ENCODE measurements around the gene TM7SF3. TPM values are rescaled to one million over a fixed set of nuclear protein-coding genes. Genes with fewer than 3 reads are reported as not detected.

Gene TM7SF3
- total RNA-seq, 4 donors from 2014 or later, result 38.6 to 123 (median 47.5) TPM

DNA sequence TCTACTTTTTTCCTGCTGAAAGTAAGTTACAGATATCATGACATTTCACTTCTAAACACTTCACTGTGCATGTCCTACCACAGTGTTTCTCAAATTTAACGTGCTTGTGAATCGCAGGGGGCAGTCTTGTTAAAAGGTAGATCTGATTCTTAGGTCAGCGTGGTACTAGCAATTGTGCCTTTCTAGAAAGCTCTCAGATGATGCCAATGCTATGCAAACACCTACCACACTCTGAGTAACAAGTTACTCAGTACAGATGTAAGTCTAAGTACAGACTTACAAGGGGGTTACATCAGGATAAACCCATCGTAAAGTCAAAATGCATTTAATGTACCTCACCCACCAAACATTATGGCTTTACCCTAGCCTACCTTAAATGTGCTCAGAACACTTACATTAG, 22.4 kb downstream of the TM7SF3 start:
- no peak overlapping the region for H3K4me3 ChIP-seq
- TF ChIP-seq POLR2AphosphoS5 (IDR thresholded peaks at IDR 0.05), result no peak
- no peak for TF ChIP-seq EP300 (IDR thresholded peaks at IDR 0.05; ENCODE audit: low read depth)
- no peak for TF ChIP-seq CTCF (IDR thresholded peaks at IDR 0.05)
- no peak for TF ChIP-seq POLR2A (IDR thresholded peaks at IDR 0.05)
- in situ Hi-C loops (cut with MboI; ENCODE audit: low pct_ligation_motif_present in 1 of 4, low pct_unique_long_range_greater_than_20kb in 1 of 4, low sequenced_read_pairs in 3 of 4), result no loop called here
- no peak overlapping the region for H3K27ac ChIP-seq
- peaks cover 0 to 23% (median 9%) of the 10 kb centered on the region in 4 donors for H3K36me3 ChIP-seq
- H3K4me1 ChIP-seq, result no peaks in the 10 kb centered on the region
- no peaks in the 10 kb centered on the region for H3K9me3 ChIP-seq
- 96 to 100% methylated on average over 4 of the region's 4 CpGs for WGBS, 2 donors (ENCODE audit: low coverage in 1 of 2)
- intact Hi-C loops (cut with DNase I; ENCODE audit: low total_unique reads), result no loop called here
- DNase-seq, result no peak
- no peaks in the 10 kb centered on the region for H3K27me3 ChIP-seq

- H3K36me3 ChIP-seq, result peaks cover 0 to 11% (median 4%) of the 10 kb centered on the region in 4 donors
- 73 to 84% methylated on average over 4 of the region's 4 CpGs for WGBS, 2 donors (ENCODE audit: low coverage in 1 of 2)
- intact Hi-C loops (cut with DNase I; ENCODE audit: low total_unique reads), result no loop called here
Measured at GRCh38 chr12:26989873-26990272, 24.3 kb downstream of the TM7SF3 start.

DNA sequence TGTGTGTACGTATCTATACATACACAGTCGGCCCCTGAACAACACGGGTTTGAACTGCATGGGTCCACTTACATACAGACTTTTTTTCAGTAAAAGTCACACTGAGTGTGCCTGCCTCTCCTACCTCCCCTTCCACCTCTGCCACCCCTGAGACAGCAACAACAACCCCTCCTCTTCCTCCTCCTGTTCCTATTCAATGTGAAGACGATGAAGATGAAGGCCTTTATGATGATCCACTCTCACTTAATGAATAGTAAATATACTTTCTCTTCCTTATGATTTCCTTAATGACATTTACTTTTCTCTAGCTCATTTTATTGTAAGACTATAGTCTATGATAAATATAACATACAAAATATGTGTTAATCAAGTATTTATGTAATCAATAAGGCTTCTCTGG, 25.5 kb downstream of the TM7SF3 start:
- H3K4me1 ChIP-seq, result no peaks in the 10 kb centered on the region
- H3K9me3 ChIP-seq, result no peaks in the 10 kb centered on the region
- in situ Hi-C loops (cut with MboI; ENCODE audit: low pct_ligation_motif_present in 1 of 4, low pct_unique_long_range_greater_than_20kb in 1 of 4, low sequenced_read_pairs in 3 of 4), result no loop called here
- 84 to 88% methylated on average over 2 to 4 of the region's 4 CpGs for WGBS, 2 donors (ENCODE audit: low coverage in 1 of 2)
- intact Hi-C loops (cut with DNase I; ENCODE audit: low total_unique reads), result no loop called here
- no peaks in the 10 kb centered on the region for H3K27me3 ChIP-seq
- H3K36me3 ChIP-seq, result peaks cover 0 to 6% (median 2%) of the 10 kb centered on the region in 4 donors
- no peak for DNase-seq
- H3K27ac ChIP-seq, result no peak overlapping the region
- H3K4me3 ChIP-seq, result no peak overlapping the region
- TF ChIP-seq POLR2AphosphoS5 (IDR thresholded peaks at IDR 0.05), result no peak
- no peak for TF ChIP-seq EP300 (IDR thresholded peaks at IDR 0.05; ENCODE audit: low read depth)
- no peak for TF ChIP-seq POLR2A (IDR thresholded peaks at IDR 0.05)
- TF ChIP-seq CTCF (IDR thresholded peaks at IDR 0.05), result no peak

More at GRCh38 chr12:26989873-26990272, 24.3 kb downstream of the TM7SF3 start:
- TF ChIP-seq POLR2A (IDR thresholded peaks at IDR 0.05) (no peak), EP300 (IDR thresholded peaks at IDR 0.05; ENCODE audit: low read depth) (no peak), POLR2AphosphoS5 (IDR thresholded peaks at IDR 0.05) (no peak), CTCF (IDR thresholded peaks at IDR 0.05) (no peak)
- H3K4me1 ChIP-seq, result no peaks in the 10 kb centered on the region
- H3K9me3 ChIP-seq, result no peaks in the 10 kb centered on the region
- H3K4me3 ChIP-seq, result no peak overlapping the region
- DNase-seq, result no peak
- in situ Hi-C loops (cut with MboI; ENCODE audit: low pct_ligation_motif_present in 1 of 4, low pct_unique_long_range_greater_than_20kb in 1 of 4, low sequenced_read_pairs in 3 of 4), result no loop called here
- H3K27ac ChIP-seq, result no peak overlapping the region
- no peaks in the 10 kb centered on the region for H3K27me3 ChIP-seq

DNA sequence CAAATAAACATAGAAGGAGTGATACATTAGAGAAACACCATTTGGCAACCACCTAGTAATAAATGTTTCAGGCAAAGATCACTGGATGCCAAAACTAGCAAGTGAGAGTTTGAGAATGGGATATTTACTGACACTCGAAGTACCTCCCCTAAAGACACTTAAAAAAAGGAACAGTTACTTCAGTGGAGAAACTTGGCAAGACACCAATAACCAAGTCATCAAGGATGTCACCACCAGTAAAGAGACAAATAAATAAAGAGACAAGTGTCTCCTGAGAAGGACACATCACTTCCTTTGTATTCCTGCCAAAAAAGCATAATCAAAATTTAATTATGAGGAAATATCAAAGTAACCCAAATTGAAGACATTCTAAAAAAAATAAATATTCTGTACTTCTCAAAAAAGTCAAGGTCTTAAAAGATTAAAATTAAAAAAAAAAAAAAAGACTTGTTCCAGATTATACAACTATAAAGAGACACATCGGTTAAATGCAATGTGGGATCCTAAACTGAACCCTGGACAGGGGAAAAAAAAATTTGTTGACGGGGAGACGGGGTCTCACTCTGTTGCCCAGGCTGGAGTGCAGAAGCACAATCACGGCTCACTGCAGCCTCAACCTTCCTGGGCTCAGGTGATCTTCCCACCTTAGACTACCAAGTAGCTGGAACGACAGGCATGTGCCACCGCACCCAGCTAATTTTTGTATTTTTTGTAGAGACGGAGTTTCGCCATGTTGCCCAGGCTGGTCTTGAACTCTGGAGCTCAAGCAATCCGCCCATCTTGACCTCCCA, 26.4 kb downstream of the TM7SF3 start:
- no peak for DNase-seq
- H3K27ac ChIP-seq, result no peak overlapping the region
- H3K27me3 ChIP-seq, result no peaks in the 10 kb centered on the region
- H3K4me1 ChIP-seq, result no peaks in the 10 kb centered on the region
- H3K4me3 ChIP-seq, result no peak overlapping the region
- TF ChIP-seq EP300 (IDR thresholded peaks at IDR 0.05; ENCODE audit: low read depth) (no peak), POLR2AphosphoS5 (IDR thresholded peaks at IDR 0.05) (no peak), POLR2A (IDR thresholded peaks at IDR 0.05) (no peak)
- H3K9me3 ChIP-seq, result no peaks in the 10 kb centered on the region
- intact Hi-C loops (cut with DNase I; ENCODE audit: low total_unique reads), result no loop called here
- WGBS, 2 donors (ENCODE audit: low coverage in 1 of 2), result 80 to 91% methylated on average over 4 to 10 of the region's 10 CpGs
- in situ Hi-C loops (cut with MboI; ENCODE audit: low pct_ligation_motif_present in 1 of 4, low pct_unique_long_range_greater_than_20kb in 1 of 4, low sequenced_read_pairs in 3 of 4), result no loop called here
- peaks cover 0 to 6% (median 2%) of the 10 kb centered on the region in 4 donors for H3K36me3 ChIP-seq

Data from transverse colon (tissue), 4 donors.